T-helper 9 cell (primary cell): ENCODE results near the gene CETP.
A peak's percentile ranks its signal among the peaks of the same experiment; 100 is the strongest.
"Not testable (repeated sequence)": the region's sequence is repeated elsewhere in the genome, so short reads cannot be mapped to it uniquely, and the experiment has no call there.

Experiments used
- DNase-seq: peaks from one replicate; pipeline ENCODE4 v3.0.0-alpha.2; 2020

CETP gene

GRCh38 chr16:56999409-57000270 lies 37.9 kb downstream of the CETP start:
- DNase-seq, result peak; percentile 40

GRCh38 chr16:57000271-57001025 lies 38.7 kb downstream of the CETP start:
- DNase-seq, result no peak

GRCh38 chr16:57001026-57001679 lies 39.4 kb downstream of the CETP start:
- DNase-seq, result no peak

GRCh38 chr16:57003439-57004386 lies 42.0 kb downstream of the CETP start:
- DNase-seq, result no peak

- DNase-seq, result no peak
These were observed 42.9 kb downstream of the CETP start for GRCh38 chr16:57004387-57005250.

GRCh38 chr16:57005597-57005996 lies 43.8 kb downstream of the CETP start:
- DNase-seq, result not testable (repeated sequence)

- no peak for DNase-seq
These were observed 45.3 kb downstream of the CETP start for GRCh38 chr16:57007050-57007449.

- DNase-seq, result no peak
These were observed 45.8 kb downstream of the CETP start for GRCh38 chr16:57007530-57007929.

- DNase-seq, result no peak
These were observed 46.7 kb downstream of the CETP start for GRCh38 chr16:57008440-57008839.

- no peak for DNase-seq
These were observed 48.0 kb downstream of the CETP start for GRCh38 chr16:57009643-57010170.

- no peak for DNase-seq
These were observed 50.6 kb downstream of the CETP start for GRCh38 chr16:57012353-57012752.

GRCh38 chr16:57013229-57013628 lies 51.5 kb downstream of the CETP start:
- no peak for DNase-seq

- DNase-seq, result no peak
These were observed 52.2 kb downstream of the CETP start for GRCh38 chr16:57013902-57014301.

- no peak for DNase-seq
These were observed 54.6 kb downstream of the CETP start for GRCh38 chr16:57016301-57016700.

GRCh38 chr16:57016831-57017230 lies 55.1 kb downstream of the CETP start:
- no peak for DNase-seq

GRCh38 chr16:57017251-57017650 lies 55.5 kb downstream of the CETP start:
- no peak for DNase-seq

- DNase-seq, result no peak
These were observed 58.0 kb downstream of the CETP start for GRCh38 chr16:57019746-57020145.

GRCh38 chr16:57020651-57021050 lies 58.9 kb downstream of the CETP start:
- no peak for DNase-seq

GRCh38 chr16:57021757-57022156 lies 60.0 kb downstream of the CETP start:
- no peak for DNase-seq

- no peak for DNase-seq
These were observed 60.7 kb downstream of the CETP start for GRCh38 chr16:57022445-57022844.
